Endothelial cell (in vitro differentiated cells): Measurements from ENCODE around the gene LRRC2. TPM values are rescaled to one million over a fixed set of nuclear protein-coding genes. Genes with fewer than 3 reads are reported as not detected.

Source experiments
- DNase-seq: peaks from one replicate; pipeline ENCODE4 v3.0.0; 2021; ENCODE audit warnings: low spot score
- H3K27ac Mint-ChIP-seq: one replicate; pipeline ENCODE4 v1.8.0; 2021; ENCODE audit warnings: mixed read lengths, inconsistent platforms; ENCODE audit not compliant: unreplicated experiment
- H3K27me3 Mint-ChIP-seq: one replicate; pipeline ENCODE4 v1.8.0; 2021; ENCODE audit warnings: mild to moderate bottlenecking, moderate library complexity, mixed read lengths, inconsistent platforms; ENCODE audit not compliant: unreplicated experiment
- H3K36me3 Mint-ChIP-seq: one replicate; pipeline ENCODE4 v1.8.0; 2021; ENCODE audit warnings: mild to moderate bottlenecking, low read depth, mixed read lengths, inconsistent platforms; ENCODE audit not compliant: unreplicated experiment
- H3K4me1 Mint-ChIP-seq: one replicate; pipeline ENCODE4 v1.8.0; 2021; ENCODE audit warnings: mild to moderate bottlenecking, mixed read lengths, inconsistent platforms; ENCODE audit not compliant: unreplicated experiment
- H3K4me3 Mint-ChIP-seq: one replicate; pipeline ENCODE4 v1.8.0; 2021; ENCODE audit warnings: mild to moderate bottlenecking, mixed read lengths, inconsistent platforms; ENCODE audit not compliant: unreplicated experiment
- H3K9me3 Mint-ChIP-seq: one replicate; pipeline ENCODE4 v1.8.0; 2021; ENCODE audit warnings: mixed read lengths, inconsistent platforms; ENCODE audit not compliant: unreplicated experiment
- CTCF ChIP-seq: fragments of 200-600 bp; sonication (generic); IDR thresholded peaks from one replicate; pipeline ENCODE4 v1.5.0; 2021; ENCODE audit warnings: antibody characterized with exemption; ENCODE audit not compliant: unreplicated experiment
- total RNA-seq: library from RNA; stranded (reverse); fragmentation: NEBNext Ultra II Directional; extraction: Animal tissue kit (Norgen Biotek cat#: 25700); gene quantifications from one replicate; pipeline ENCODE4 v1.2.1, GENCODE V29; 2021; ENCODE audit not compliant: unreplicated experiment

Gene LRRC2
- total RNA-seq, 1 donor from 2014 or later, result 0.23 TPM

DNA sequence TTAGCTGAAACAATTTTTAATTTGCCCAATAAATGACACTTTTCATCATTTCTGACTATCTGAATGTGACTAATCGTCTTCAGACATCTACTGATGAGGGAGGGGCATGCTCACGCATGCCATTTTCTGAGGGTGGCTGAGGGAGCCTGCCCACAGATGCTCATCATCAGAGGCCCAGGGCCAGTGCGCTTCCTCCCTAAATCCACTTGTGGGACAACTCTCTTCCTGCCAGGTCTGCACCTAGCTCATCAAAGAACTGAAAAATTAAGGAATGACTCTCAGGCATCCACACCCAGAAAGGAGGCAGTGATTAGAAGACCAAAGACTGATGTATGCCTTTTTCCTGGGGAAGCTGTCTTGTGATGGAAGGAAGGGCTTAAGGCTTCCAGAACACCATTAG lies 45.6 kb downstream of the LRRC2 start:
- Mint-ChIP-seq H3K36me3 (no peaks in the 10 kb centered on the region), H3K4me1 (no peaks in the 10 kb centered on the region), H3K9me3 (no peaks in the 10 kb centered on the region), H3K4me3 (no peak overlapping the region), H3K27me3 (peaks cover 1% of the 10 kb centered on the region), H3K27ac (no peak overlapping the region)
- no peak for TF ChIP-seq CTCF
- DNase-seq, result no peak

- Mint-ChIP-seq H3K27me3 (peaks cover 1% of the 10 kb centered on the region), H3K4me3 (no peak overlapping the region)
Observed at GRCh38 chr3:46519952-46520351, 46.1 kb downstream of the LRRC2 start.

GRCh38 chr3:46517784-46518181 lies 48.3 kb downstream of the LRRC2 start:
- Mint-ChIP-seq H3K4me3 (no peak overlapping the region), H3K27me3 (peaks cover 1% of the 10 kb centered on the region), H3K4me1 (no peaks in the 10 kb centered on the region), H3K9me3 (no peaks in the 10 kb centered on the region), H3K36me3 (no peaks in the 10 kb centered on the region), H3K27ac (no peak overlapping the region)
- DNase-seq, result no peak
- TF ChIP-seq CTCF, result no peak

More at GRCh38 chr3:46519952-46520351, 46.1 kb downstream of the LRRC2 start:
- Mint-ChIP-seq H3K4me1 (no peaks in the 10 kb centered on the region), H3K36me3 (no peaks in the 10 kb centered on the region), H3K27ac (no peak overlapping the region), H3K9me3 (no peaks in the 10 kb centered on the region)
- no peak for DNase-seq
- TF ChIP-seq CTCF, result no peak

DNA sequence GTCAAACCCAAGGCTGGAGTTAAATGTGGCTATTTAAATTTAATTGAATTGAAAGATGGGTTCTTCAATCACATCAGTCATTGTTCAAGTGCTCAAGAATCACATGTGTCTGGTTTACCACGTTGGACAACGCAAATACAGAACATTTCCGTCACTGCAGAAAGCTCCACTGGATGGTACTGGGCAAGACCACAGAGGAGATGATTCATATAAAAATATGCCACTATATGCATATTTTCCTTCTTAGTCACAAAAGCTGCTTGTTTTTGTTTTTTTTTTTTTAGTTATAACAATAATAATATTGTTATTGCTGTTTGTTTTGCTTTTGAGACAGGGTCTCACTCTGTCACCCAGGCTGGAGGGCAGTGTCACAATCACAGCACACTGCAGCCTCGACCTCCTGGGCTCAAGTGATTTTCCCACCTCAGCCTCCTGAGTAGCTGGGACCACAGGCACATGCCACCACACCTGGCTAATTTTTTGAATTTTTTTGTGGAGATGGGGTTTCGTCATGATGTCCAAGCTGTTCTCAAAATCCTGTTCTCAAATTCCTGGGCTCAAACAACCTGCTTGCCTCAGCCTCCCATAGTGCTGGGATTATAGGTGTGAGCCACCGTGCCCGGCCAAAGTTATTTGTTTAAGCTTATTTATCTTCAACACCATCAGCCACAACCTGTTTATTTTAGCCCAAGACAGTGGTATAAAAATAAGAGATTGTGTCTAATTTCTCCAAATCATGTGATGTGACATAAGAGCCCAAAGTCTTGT lies 48.9 kb downstream of the LRRC2 start:
- H3K4me1 Mint-ChIP-seq, result no peaks in the 10 kb centered on the region
- no peaks in the 10 kb centered on the region for H3K36me3 Mint-ChIP-seq
- no peaks in the 10 kb centered on the region for H3K9me3 Mint-ChIP-seq
- peaks cover 1% of the 10 kb centered on the region for H3K27me3 Mint-ChIP-seq
- no peak overlapping the region for H3K4me3 Mint-ChIP-seq
- no peak overlapping the region for H3K27ac Mint-ChIP-seq
- DNase-seq, result no peak
- no peak for TF ChIP-seq CTCF

DNA sequence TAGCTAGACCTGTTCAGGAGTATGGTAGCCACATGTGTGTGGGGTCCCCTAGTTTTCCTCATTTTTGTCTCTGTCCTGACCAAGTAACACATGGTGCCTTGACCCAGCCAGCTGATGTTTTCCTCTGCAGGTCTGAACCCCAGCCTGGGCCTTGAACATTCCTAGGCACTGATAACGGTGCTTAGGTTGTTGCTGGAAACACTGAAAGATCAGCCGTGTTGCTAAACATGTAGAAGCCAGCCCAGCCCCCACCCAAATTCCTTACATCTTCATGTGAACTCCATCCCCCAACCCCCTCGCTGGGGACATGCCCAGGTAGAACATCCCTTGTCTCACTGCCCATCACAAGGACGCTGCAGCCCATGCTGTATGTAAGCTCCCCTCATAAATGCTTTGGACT lies 49.6 kb downstream of the LRRC2 start:
- no peak for TF ChIP-seq CTCF
- Mint-ChIP-seq H3K4me1 (no peaks in the 10 kb centered on the region), H3K4me3 (no peak overlapping the region), H3K36me3 (no peaks in the 10 kb centered on the region), H3K27me3 (peaks cover 1% of the 10 kb centered on the region), H3K9me3 (no peaks in the 10 kb centered on the region), H3K27ac (no peak overlapping the region)
- no peak for DNase-seq
